Muscle layer of duodenum (tissue), 2 donors: ENCODE results near the gene FAM174C.

Experiments
- H3K27ac ChIP-seq: one replicate; pipeline ENCODE4 v1.7.0; 2013; ENCODE audit warnings: mild to moderate bottlenecking, low read length
- H3K27me3 ChIP-seq: one replicate; pipeline ENCODE4 v1.7.0; 2013; ENCODE audit warnings: low read depth, mild to moderate bottlenecking, control low read depth, low read length
- H3K36me3 ChIP-seq, 2 donors: one replicate each; pipeline ENCODE4 v1.7.0; 2013; ENCODE audit warnings: low read length in 2 of 2, control low read depth in 1 of 2, mild to moderate bottlenecking in 1 of 2; ENCODE audit not compliant: insufficient read depth in 2 of 2, control insufficient read depth in 1 of 2
- H3K4me1 ChIP-seq, 2 donors: one replicate each; pipeline ENCODE4 v1.7.0; 2013; ENCODE audit warnings: low read length in 2 of 2, mild to moderate bottlenecking in 2 of 2, control low read depth in 1 of 2, moderate library complexity in 1 of 2; ENCODE audit not compliant: insufficient read depth in 2 of 2, control insufficient read depth in 1 of 2
- H3K4me3 ChIP-seq, 2 donors: one replicate each; pipeline ENCODE4 v1.7.0; 2013; ENCODE audit warnings: low read length in 2 of 2, low read depth in 1 of 2, mild to moderate bottlenecking in 1 of 2
- H3K9me3 ChIP-seq, 2 donors: one replicate each; pipeline ENCODE4 v1.7.0; 2013; ENCODE audit warnings: low read length in 2 of 2, control low read depth in 1 of 2, mild to moderate bottlenecking in 1 of 2; ENCODE audit not compliant: control insufficient read depth in 1 of 2
- donor health status: healthy.

Gene FAM174C

GRCh38 chr19:1238369-1239303, 36.7 kb upstream of the FAM174C start:
- no peak overlapping the region for H3K27ac ChIP-seq
- peak overlapping the region in 1 of 2 donors; percentile 56 for H3K4me3 ChIP-seq
- no peaks in the 10 kb centered on the region for H3K9me3 ChIP-seq
- H3K4me1 ChIP-seq: peaks cover 6 to 53% of the 10 kb centered on the region in 2 donors
- H3K27me3 ChIP-seq: no peaks in the 10 kb centered on the region
- no peaks in the 10 kb centered on the region for H3K36me3 ChIP-seq

GRCh38 chr19:1239420-1239795, 35.9 kb upstream of the FAM174C start:
- no peaks in the 10 kb centered on the region for H3K27me3 ChIP-seq
- no peaks in the 10 kb centered on the region for H3K36me3 ChIP-seq
- H3K27ac ChIP-seq: no peak overlapping the region
- H3K9me3 ChIP-seq: no peaks in the 10 kb centered on the region
- H3K4me3 ChIP-seq: peak overlapping the region in 1 of 2 donors; percentile 40
- peaks cover 7 to 56% of the 10 kb centered on the region in 2 donors for H3K4me1 ChIP-seq

DNA sequence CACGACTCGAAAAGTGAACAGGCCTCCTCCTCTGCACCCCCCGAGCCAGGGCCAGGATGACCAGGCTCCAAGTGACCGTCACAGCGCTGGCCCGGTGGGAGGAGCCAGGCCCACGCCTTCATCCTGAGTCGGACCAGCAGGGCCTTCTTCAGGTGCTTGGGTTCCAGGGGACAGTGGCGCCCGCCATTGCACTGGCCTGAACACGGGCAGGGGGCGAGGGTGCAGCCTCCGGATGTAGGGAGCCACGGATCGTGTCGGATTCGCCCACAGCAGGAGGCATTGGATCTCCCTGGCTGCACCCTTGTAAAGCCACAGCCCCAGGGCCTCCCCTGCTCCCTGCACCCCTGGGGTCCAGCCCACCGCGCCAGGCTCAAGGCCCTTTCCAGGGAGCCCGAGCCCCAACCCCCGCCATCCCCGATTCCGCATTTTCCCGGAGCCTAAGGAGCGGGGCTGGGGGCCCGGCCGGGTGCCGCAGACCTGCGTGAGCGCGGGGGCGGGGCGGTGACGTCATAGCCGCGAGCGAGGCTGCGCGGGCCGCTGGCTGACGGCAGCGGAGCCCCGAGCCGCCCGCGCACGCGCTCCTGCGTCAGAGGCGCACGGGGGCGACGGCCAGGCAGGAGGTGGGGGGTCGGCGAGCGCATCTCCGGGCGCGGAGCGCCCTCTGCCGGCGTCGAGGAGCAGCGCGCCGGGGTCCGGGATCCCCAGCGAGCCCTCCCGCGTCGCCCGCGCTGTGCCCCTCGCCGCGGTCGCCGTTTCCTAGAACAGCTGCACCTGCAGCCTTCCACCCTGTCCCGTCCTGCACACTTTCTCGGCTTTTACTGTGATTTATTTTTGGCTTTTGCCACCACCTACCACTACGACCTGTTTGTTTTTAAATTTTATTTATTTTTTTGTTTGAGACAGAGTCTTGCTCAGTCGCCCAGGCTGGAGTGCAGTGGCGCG, 35.3 kb upstream of the FAM174C start:
- no peaks in the 10 kb centered on the region for H3K27me3 ChIP-seq
- no peak overlapping the region for H3K27ac ChIP-seq
- no peaks in the 10 kb centered on the region for H3K36me3 ChIP-seq
- H3K4me1 ChIP-seq: peaks cover 9 to 62% of the 10 kb centered on the region in 2 donors
- H3K4me3 ChIP-seq: peak overlapping the region in 1 of 2 donors; percentile 40
- no peaks in the 10 kb centered on the region for H3K9me3 ChIP-seq

DNA sequence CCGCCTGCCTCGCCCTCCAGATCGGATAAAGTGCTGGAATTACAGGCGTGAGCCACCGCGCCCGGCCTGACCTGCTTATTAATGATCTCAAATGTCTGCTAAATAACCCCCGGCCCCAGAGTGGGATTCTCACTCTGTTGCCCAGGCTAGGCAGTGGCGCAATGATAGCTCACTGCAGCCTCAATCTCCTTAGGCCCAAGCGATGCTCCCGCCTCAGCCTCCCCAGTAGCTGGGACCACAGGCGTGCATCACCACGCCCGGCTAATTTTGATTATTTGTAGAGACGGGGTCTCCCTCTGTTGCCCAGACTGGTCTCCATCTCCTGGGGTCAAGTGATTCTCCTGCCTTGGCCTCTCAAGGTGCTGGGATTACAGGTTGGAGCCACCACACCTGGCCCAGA, 34.4 kb upstream of the FAM174C start:
- peak overlapping the region in 1 of 2 donors; percentile 89 for H3K4me3 ChIP-seq
- H3K36me3 ChIP-seq: no peaks in the 10 kb centered on the region
- no peaks in the 10 kb centered on the region for H3K9me3 ChIP-seq
- no peaks in the 10 kb centered on the region for H3K27me3 ChIP-seq
- H3K4me1 ChIP-seq: peaks cover 9 to 70% of the 10 kb centered on the region in 2 donors
- H3K27ac ChIP-seq: no peak overlapping the region

DNA sequence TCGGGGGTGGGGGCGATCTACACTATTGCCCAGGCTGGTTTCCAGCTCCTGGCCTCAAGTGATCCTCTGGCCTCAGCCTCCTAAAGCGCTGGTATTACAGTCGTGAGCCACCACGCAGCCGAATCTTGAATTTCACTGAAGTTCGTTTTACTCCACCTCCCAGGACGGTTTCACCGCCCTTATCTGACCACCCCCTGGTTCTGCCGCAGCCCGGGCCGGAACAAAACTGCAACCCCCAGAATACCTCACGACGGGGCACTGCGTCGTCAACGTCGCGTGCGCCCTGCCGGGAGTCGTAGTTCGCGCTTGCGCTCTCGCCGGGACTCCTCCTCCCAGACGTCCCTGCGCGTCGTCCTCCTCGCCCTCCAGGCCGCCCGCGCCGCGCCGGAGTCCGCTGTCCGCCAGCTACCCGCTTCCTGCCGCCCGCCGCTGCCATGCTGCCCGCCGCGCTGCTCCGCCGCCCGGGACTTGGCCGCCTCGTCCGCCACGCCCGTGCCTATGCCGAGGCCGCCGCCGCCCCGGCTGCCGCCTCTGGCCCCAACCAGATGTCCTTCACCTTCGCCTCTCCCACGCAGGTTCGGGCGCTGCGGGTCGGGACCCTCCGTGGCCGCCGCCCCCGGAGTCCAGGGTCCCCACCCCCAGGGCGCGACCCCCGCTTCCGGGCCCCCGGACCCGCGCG, 33.8 kb upstream of the FAM174C start, which contains the start of gene ATP5F1D:
TSS of gene ATP5F1D (plus strand) at position 335 of the 679 bp plus-strand sequence. CDS start at position 435, 100 bp downstream.
- no peaks in the 10 kb centered on the region for H3K27me3 ChIP-seq
- no peaks in the 10 kb centered on the region for H3K9me3 ChIP-seq
- peak within 1 kb of the TSS; percentile 68 to 89 for H3K4me3 ChIP-seq
- H3K4me1 ChIP-seq: peaks cover 9 to 68% of the 10 kb centered on the region in 2 donors
- peak within 1 kb of the TSS; percentile 39 for H3K27ac ChIP-seq
- no peaks in the 10 kb centered on the region for H3K36me3 ChIP-seq

DNA sequence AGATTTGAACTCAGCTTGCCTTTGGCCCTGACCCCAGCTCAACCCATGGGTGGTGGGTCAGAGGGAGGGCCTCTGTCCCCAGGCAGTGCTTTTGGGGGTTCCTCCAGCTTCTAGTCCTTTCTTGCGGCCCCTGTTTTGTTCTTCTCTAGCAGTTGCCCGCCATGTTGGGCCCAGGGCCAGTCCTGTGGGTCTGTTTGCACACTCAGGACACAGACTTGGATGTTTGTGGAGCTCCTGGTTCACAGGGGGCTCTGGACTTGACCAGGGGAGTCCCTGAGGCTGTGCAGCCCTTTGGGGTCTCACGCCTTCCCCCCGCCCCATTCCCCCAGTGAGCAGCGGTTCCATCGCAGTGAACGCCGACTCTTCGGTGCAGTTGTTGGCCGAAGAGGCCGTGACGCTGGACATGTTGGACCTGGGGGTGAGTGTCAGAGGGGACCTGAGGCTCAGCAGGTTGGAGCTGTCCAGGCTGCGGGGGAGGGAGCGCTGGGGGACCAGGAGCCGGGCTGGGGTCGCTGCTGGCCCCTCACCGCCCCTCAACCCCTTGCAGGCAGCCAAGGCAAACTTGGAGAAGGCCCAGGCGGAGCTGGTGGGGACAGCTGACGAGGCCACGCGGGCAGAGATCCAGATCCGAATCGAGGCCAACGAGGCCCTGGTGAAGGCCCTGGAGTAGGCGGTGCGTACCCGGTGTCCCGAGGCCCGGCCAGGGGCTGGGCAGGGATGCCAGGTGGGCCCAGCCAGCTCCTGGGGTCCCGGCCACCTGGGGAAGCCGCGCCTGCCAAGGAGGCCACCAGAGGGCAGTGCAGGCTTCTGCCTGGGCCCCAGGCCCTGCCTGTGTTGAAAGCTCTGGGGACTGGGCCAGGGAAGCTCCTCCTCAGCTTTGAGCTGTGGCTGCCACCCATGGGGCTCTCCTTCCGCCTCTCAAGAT, 31.3 kb upstream of the FAM174C start:
- H3K9me3 ChIP-seq: no peaks in the 10 kb centered on the region
- H3K27ac ChIP-seq: peak overlapping the region; percentile 63
- H3K36me3 ChIP-seq: no peaks in the 10 kb centered on the region
- H3K27me3 ChIP-seq: no peaks in the 10 kb centered on the region
- H3K4me3 ChIP-seq: peak overlapping the region in 1 of 2 donors; percentile 42
- peaks cover 7 to 58% of the 10 kb centered on the region in 2 donors for H3K4me1 ChIP-seq

- Histone ChIP-seq H3K9me3 (no peaks in the 10 kb centered on the region), H3K4me3 (peak overlapping the region in 1 of 2 donors; percentile 42), H3K27me3 (no peaks in the 10 kb centered on the region), H3K4me1 (peaks cover 7 to 58% of the 10 kb centered on the region in 2 donors), H3K36me3 (no peaks in the 10 kb centered on the region), H3K27ac (peak overlapping the region; percentile 63)
These were observed 30.5 kb upstream of the FAM174C start for GRCh38 chr19:1244693-1245451.

- peaks cover 7 to 56% of the 10 kb centered on the region in 2 donors for H3K4me1 ChIP-seq
- H3K9me3 ChIP-seq: no peaks in the 10 kb centered on the region
- no peaks in the 10 kb centered on the region for H3K36me3 ChIP-seq
- H3K4me3 ChIP-seq: no peak overlapping the region
- H3K27me3 ChIP-seq: no peaks in the 10 kb centered on the region
- peak overlapping the region; percentile 63 for H3K27ac ChIP-seq
These were observed 29.7 kb upstream of the FAM174C start for GRCh38 chr19:1245494-1246264.
